SU-DHL-6 (cell line): ENCODE measurements around the gene SNX25.

Experiments used
- H2AFZ ChIP-seq: fragments of 200-600 bp; sonication (generic); 2 replicates; pipeline ENCODE4 v1.6.1; 2014; ENCODE audit warnings: low read depth, mild to moderate bottlenecking, moderate library complexity, mixed read lengths, antibody characterized with exemption, low read length; ENCODE audit not compliant: severe bottlenecking
- H3F3A ChIP-seq: fragments of 200-600 bp; shearing (Covaris generic); 2 replicates; pipeline ENCODE4 v1.6.0; 2016; ENCODE audit warnings: antibody characterized with exemption, mild to moderate bottlenecking; ENCODE audit not compliant: insufficient read depth
- H3K27ac ChIP-seq: fragments of 200-600 bp; sonication (generic); 2 replicates; pipeline ENCODE4 v1.5.1; 2016; ENCODE audit warnings: low read depth, mild to moderate bottlenecking, low read length, moderate library complexity, mixed read lengths
- H3K27me3 ChIP-seq: fragments of 200-600 bp; sonication (generic), shearing (Covaris generic); 2 replicates; pipeline ENCODE4 v1.6.0; 2014; ENCODE audit warnings: mild to moderate bottlenecking, low read length
- H3K36me3 ChIP-seq: fragments of 200-600 bp; sonication (generic); 2 replicates; pipeline ENCODE4 v1.6.1; 2014; ENCODE audit warnings: mild to moderate bottlenecking, low read length, mixed read lengths
- H3K4me2 ChIP-seq: fragments of 300-600, 200-600 bp; shearing (Covaris generic), sonication (generic); 2 replicates; pipeline ENCODE4 v1.6.0; 2014; ENCODE audit warnings: low read length, low read depth, mild to moderate bottlenecking; ENCODE audit not compliant: poor library complexity, severe bottlenecking
- H3K4me3 ChIP-seq: fragments of 200-600 bp; sonication (generic); 2 replicates; pipeline ENCODE4 v1.5.1; 2014; ENCODE audit warnings: antibody characterized with exemption, low read length, mild to moderate bottlenecking, mixed read lengths; ENCODE audit not compliant: insufficient read depth, poor library complexity, severe bottlenecking
- H3K79me2 ChIP-seq: fragments of 200-600 bp; sonication (generic); 2 replicates; pipeline ENCODE4 v1.6.1; 2014; ENCODE audit warnings: mild to moderate bottlenecking, low read length, moderate library complexity; ENCODE audit not compliant: insufficient read depth
- H3K9ac ChIP-seq: fragments of 200-600 bp; sonication (generic); 2 replicates; pipeline ENCODE4 v1.7.0; 2014; ENCODE audit warnings: mild to moderate bottlenecking, low read length
- H3K9me2 ChIP-seq: fragments of 200-600 bp; sonication (generic); replicated peaks from 2 replicates; pipeline ENCODE4 v1.6.1; 2014; ENCODE audit warnings: low read length; ENCODE audit not compliant: insufficient read depth
- H3K9me3 ChIP-seq: fragments of 200-600 bp; sonication (generic); 2 replicates; pipeline ENCODE4 v1.6.1; 2014; ENCODE audit warnings: low read length, mixed read lengths; ENCODE audit not compliant: insufficient read depth
- H4K20me1 ChIP-seq: fragments of 200-600 bp; sonication (generic); 2 replicates; pipeline ENCODE4 v1.6.1; 2014; ENCODE audit warnings: low read depth, mild to moderate bottlenecking, antibody characterized with exemption, low read length, moderate library complexity, mixed read lengths
- EZH2phosphoT487 ChIP-seq: fragments of 200-600 bp; sonication (generic), shearing (Covaris generic); conservative IDR thresholded peaks from 2 replicates; pipeline ENCODE4 v1.6.1; 2018; ENCODE audit warnings: mild to moderate bottlenecking, antibody characterized with exemption, low read length, moderate library complexity, mixed read lengths
- TF ChIP-seq, protein P1 (sequence below): fragments of 200-600 bp; sonication (generic); IDR thresholded peaks from one replicate; pipeline ENCODE4 v1.5.1; 2017; ENCODE audit warnings: antibody characterized with exemption, mild to moderate bottlenecking, low read length, moderate library complexity; ENCODE audit not compliant: insufficient read depth, poor library complexity, severe bottlenecking

Gene SNX25

DNA sequence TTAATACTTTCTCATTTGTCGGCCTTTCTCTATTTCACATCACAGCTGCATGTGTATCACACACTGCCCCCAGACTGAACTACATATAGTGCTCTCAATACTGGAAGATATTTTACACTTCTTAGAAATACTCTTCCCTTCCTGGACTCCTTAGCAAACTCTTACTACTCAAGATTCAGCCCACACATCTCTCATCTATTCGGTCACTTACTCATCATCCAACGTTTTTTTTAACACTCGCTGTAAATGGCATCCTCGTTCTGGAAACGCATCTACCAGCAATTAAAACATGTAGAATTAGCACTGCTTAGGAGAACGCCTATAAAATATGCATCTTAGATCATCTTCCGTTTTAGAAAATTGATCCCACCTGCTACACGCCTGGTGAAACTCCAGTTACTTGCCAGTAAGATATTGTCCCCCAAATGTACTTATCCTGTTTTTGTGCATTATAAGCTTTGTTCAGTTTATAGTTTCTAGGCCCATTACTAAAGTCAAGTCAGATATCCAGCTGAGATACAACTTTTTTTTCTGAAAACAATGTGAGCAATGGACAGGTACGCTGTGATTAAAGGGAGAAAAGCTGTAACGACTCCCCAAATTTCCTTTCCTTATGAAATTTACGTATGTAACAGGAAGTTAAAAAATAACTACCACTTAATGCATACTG lies 185.3 kb downstream of the SNX25 start:
- peak overlapping the region; percentile 64; the same call in 1 of the 2 replicates for H3K27ac ChIP-seq
- peak overlapping the region; percentile 77 for H3K4me3 ChIP-seq
- H3F3A ChIP-seq: peaks cover 31% of the 10 kb centered on the region
- H4K20me1 ChIP-seq: no peaks in the 10 kb centered on the region
- no peaks in the 10 kb centered on the region for H3K79me2 ChIP-seq
- peak overlapping the region; percentile 95 for H3K4me2 ChIP-seq
- no peaks in the 10 kb centered on the region for H3K9me3 ChIP-seq
- peak overlapping the region; percentile 77 for H2AFZ ChIP-seq
- H3K9me2 ChIP-seq: no peaks in the 10 kb centered on the region
- H3K9ac ChIP-seq: peak overlapping the region; percentile 84
- H3K36me3 ChIP-seq: peaks cover 11% of the 10 kb centered on the region
- no peak for TF ChIP-seq EZH2phosphoT487
- TF ChIP-seq, protein P1, sequence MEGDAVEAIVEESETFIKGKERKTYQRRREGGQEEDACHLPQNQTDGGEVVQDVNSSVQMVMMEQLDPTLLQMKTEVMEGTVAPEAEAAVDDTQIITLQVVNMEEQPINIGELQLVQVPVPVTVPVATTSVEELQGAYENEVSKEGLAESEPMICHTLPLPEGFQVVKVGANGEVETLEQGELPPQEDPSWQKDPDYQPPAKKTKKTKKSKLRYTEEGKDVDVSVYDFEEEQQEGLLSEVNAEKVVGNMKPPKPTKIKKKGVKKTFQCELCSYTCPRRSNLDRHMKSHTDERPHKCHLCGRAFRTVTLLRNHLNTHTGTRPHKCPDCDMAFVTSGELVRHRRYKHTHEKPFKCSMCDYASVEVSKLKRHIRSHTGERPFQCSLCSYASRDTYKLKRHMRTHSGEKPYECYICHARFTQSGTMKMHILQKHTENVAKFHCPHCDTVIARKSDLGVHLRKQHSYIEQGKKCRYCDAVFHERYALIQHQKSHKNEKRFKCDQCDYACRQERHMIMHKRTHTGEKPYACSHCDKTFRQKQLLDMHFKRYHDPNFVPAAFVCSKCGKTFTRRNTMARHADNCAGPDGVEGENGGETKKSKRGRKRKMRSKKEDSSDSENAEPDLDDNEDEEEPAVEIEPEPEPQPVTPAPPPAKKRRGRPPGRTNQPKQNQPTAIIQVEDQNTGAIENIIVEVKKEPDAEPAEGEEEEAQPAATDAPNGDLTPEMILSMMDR: no peak
- no peaks in the 10 kb centered on the region for H3K27me3 ChIP-seq

DNA sequence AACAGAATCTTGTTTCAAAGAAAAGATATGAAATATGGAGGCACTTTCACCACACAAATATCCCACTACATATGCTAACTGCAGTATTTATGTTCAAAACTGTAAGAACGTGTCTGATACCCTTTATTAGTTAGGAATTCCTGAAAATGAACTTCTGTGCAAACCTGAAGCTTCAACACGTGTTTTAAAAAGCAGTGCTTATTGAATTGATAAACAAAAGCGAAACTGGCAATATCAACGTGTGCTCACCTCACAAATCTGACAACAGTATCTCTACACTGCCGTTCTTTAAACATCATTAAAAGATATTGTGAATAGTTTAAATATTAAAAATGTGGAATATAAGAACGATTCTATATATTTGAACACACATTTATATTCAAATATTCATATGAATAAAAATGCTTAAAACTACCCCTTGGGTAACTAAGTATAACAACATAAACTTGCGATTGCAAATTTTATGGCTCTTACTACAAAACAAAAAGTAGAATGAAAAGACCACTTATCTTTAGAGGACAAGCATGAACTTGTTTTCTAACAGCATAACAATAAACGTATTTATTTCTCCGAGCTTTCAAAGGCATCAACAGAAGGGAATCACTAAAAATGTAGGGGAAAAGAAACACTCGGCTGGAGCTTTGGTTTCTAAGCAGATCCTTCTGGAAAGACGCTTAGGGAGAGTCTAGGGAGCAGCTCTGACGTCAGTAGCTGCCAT lies 186.0 kb downstream of the SNX25 start, which contains the start of gene LRP2BP:
Gene LRP2BP (minus strand): TSS at position 687 of the 718 bp plus-strand sequence. CDS start 17,738 bp downstream, outside the sequence.
- no peaks in the 10 kb centered on the region for H3K79me2 ChIP-seq
- peaks cover 17% of the 10 kb centered on the region for H3K36me3 ChIP-seq
- peaks cover 31% of the 10 kb centered on the region for H3F3A ChIP-seq
- peak within 1 kb of the TSS; percentile 95 for H3K4me2 ChIP-seq
- no peaks in the 10 kb centered on the region for H4K20me1 ChIP-seq
- no peaks in the 10 kb centered on the region for H3K9me2 ChIP-seq
- no peaks in the 10 kb centered on the region for H3K9me3 ChIP-seq
- peak within 1 kb of the TSS; percentile 77 for H2AFZ ChIP-seq
- H3K27me3 ChIP-seq: no peaks in the 10 kb centered on the region
- H3K4me3 ChIP-seq: peak within 1 kb of the TSS; percentile 77
- peak within 1 kb of the TSS; percentile 64 for H3K27ac ChIP-seq
- TF ChIP-seq, protein P1: no peak
- no peak for TF ChIP-seq EZH2phosphoT487
- H3K9ac ChIP-seq: peak within 1 kb of the TSS; percentile 84

DNA sequence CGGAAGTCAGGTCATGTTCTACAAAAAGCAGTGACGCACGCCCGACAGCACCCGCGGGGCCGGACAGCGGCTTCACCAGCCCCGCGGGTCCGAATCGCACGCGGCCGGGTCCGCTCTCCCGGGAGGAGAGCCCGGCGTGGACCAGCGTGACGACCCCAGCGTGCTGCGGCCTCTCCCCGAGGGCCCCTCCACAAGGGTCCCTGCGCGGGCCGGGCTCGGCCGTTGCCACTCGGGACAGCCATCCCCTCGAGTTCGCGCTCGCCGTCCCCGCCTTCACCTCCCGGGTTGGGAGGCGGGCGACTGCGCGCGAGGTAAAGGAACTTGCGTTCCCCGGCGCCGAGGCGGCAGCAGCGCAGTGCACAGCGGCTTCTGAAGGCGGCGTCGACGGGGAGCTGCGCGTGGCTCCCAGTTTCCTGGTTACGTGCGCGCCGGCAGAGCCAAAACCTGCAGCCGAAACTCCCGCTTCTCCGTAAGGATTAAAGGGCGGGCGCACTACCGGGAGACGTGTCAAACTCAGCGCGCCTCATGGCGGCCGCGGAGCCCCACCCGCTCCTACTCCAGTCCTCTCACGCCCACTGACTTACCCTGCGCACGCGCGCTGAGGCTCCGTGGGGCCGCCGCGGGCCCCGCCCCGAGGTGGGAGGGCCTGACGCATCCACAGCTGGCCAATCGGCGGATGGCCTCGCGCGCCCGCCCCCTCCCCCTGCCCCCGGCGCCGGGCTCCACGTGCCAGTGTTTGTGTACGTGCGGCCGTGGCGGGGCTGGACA lies 186.7 kb downstream of the SNX25 start:
- TF ChIP-seq, protein P1: no peak
- no peak for TF ChIP-seq EZH2phosphoT487
- H2AFZ ChIP-seq: peak overlapping the region; percentile 77
- H3K9ac ChIP-seq: peak overlapping the region; percentile 84
- H3K36me3 ChIP-seq: peaks cover 17% of the 10 kb centered on the region
- peak overlapping the region; percentile 95 for H3K4me2 ChIP-seq
- H4K20me1 ChIP-seq: no peaks in the 10 kb centered on the region
- no peaks in the 10 kb centered on the region for H3K9me2 ChIP-seq
- no peaks in the 10 kb centered on the region for H3K27me3 ChIP-seq
- peak overlapping the region; percentile 77 for H3K4me3 ChIP-seq
- H3F3A ChIP-seq: peaks cover 31% of the 10 kb centered on the region
- no peaks in the 10 kb centered on the region for H3K9me3 ChIP-seq
- H3K79me2 ChIP-seq: no peaks in the 10 kb centered on the region
- H3K27ac ChIP-seq: peak overlapping the region; percentile 64
